ENCODE measurements around the gene DBNL. TPM values are rescaled to one million over a fixed set of nuclear protein-coding genes. Genes with fewer than 3 reads are reported as not detected.

Gene DBNL
- total RNA-seq, 3 donors from 2014 or later: 90.8 to 110 (median 102) TPM

- Histone ChIP-seq H3K4me1 (peaks cover 0 to 9% of the 10 kb centered on the region in 2 donors), H3K27ac (no peak overlapping the region), H3K27me3 (no peaks in the 10 kb centered on the region), H3K36me3 (no peaks in the 10 kb centered on the region), H3K9me3 (no peaks in the 10 kb centered on the region), H3K4me3 (no peak overlapping the region)
- intact Hi-C loops (cut with DNase I; ENCODE audit: low total_unique reads): no loop called here
- DNase-seq (ENCODE audit: low spot score in 2 of 2): no peak
- TF ChIP-seq POLR2A (IDR thresholded peaks at IDR 0.05): no peak
- TF ChIP-seq POLR2AphosphoS5 (IDR thresholded peaks at IDR 0.05): no peak
Measured at GRCh38 chr7:44048031-44048795, 3.7 kb downstream of the DBNL start.

GRCh38 chr7:44050121-44050914 lies 5.8 kb downstream of the DBNL start:
- intact Hi-C loops (cut with DNase I; ENCODE audit: low total_unique reads): no loop called here
- no peaks in the 10 kb centered on the region for H3K27me3 ChIP-seq
- no peak overlapping the region for H3K27ac ChIP-seq
- no peak for TF ChIP-seq POLR2AphosphoS5 (IDR thresholded peaks at IDR 0.05)
- TF ChIP-seq POLR2A (IDR thresholded peaks at IDR 0.05): no peak
- TF ChIP-seq, protein P1, sequence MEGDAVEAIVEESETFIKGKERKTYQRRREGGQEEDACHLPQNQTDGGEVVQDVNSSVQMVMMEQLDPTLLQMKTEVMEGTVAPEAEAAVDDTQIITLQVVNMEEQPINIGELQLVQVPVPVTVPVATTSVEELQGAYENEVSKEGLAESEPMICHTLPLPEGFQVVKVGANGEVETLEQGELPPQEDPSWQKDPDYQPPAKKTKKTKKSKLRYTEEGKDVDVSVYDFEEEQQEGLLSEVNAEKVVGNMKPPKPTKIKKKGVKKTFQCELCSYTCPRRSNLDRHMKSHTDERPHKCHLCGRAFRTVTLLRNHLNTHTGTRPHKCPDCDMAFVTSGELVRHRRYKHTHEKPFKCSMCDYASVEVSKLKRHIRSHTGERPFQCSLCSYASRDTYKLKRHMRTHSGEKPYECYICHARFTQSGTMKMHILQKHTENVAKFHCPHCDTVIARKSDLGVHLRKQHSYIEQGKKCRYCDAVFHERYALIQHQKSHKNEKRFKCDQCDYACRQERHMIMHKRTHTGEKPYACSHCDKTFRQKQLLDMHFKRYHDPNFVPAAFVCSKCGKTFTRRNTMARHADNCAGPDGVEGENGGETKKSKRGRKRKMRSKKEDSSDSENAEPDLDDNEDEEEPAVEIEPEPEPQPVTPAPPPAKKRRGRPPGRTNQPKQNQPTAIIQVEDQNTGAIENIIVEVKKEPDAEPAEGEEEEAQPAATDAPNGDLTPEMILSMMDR (IDR thresholded peaks at IDR 0.05): no peak
- no peaks in the 10 kb centered on the region for H3K36me3 ChIP-seq
- DNase-seq (ENCODE audit: low spot score in 2 of 2): no peak
- H3K4me1 ChIP-seq: peaks cover 0 to 7% of the 10 kb centered on the region in 2 donors
- H3K9me3 ChIP-seq: no peaks in the 10 kb centered on the region
- H3K4me3 ChIP-seq: no peak overlapping the region

- no peak overlapping the region for H3K27ac ChIP-seq
Measured at GRCh38 chr7:44050915-44051560, 6.5 kb downstream of the DBNL start.

GRCh38 chr7:44051611-44052220 lies 7.2 kb downstream of the DBNL start:
- no peak for DNase-seq (ENCODE audit: low spot score in 2 of 2)
- TF ChIP-seq POLR2AphosphoS5 (IDR thresholded peaks at IDR 0.05) (no peak), POLR2A (IDR thresholded peaks at IDR 0.05) (no peak)
- TF ChIP-seq, protein P1 (IDR thresholded peaks at IDR 0.05): no peak
- peaks cover 3% of the 10 kb centered on the region for H3K36me3 ChIP-seq
- no peak overlapping the region for H3K4me3 ChIP-seq
- H3K9me3 ChIP-seq: no peaks in the 10 kb centered on the region
- no peak overlapping the region for H3K27ac ChIP-seq
- no peaks in the 10 kb centered on the region for H3K27me3 ChIP-seq
- intact Hi-C loops (cut with DNase I; ENCODE audit: low total_unique reads): no loop called here
- H3K4me1 ChIP-seq: no peaks in the 10 kb centered on the region

More at GRCh38 chr7:44050915-44051560, 6.5 kb downstream of the DBNL start:
- Histone ChIP-seq H3K4me3 (no peak overlapping the region), H3K4me1 (no peaks in the 10 kb centered on the region), H3K9me3 (no peaks in the 10 kb centered on the region), H3K27me3 (no peaks in the 10 kb centered on the region), H3K36me3 (no peaks in the 10 kb centered on the region)
- intact Hi-C loops (cut with DNase I; ENCODE audit: low total_unique reads): no loop called here
- DNase-seq (ENCODE audit: low spot score in 2 of 2): no peak
- TF ChIP-seq, protein P1 (IDR thresholded peaks at IDR 0.05): no peak

GRCh38 chr7:44052771-44053365 lies 8.4 kb downstream of the DBNL start:
- Histone ChIP-seq H3K9me3 (no peaks in the 10 kb centered on the region), H3K36me3 (peaks cover 10% of the 10 kb centered on the region), H3K27ac (no peak overlapping the region), H3K27me3 (no peaks in the 10 kb centered on the region), H3K4me3 (no peak overlapping the region), H3K4me1 (no peaks in the 10 kb centered on the region)
- no peak for DNase-seq (ENCODE audit: low spot score in 2 of 2)
- no peak for TF ChIP-seq POLR2AphosphoS5 (IDR thresholded peaks at IDR 0.05)
- TF ChIP-seq, protein P1 (IDR thresholded peaks at IDR 0.05): no peak
- TF ChIP-seq POLR2A (IDR thresholded peaks at IDR 0.05): no peak
- intact Hi-C loops (cut with DNase I; ENCODE audit: low total_unique reads): no loop called here
